LNCaP clone FGC (cell line): ENCODE data around the gene SKAP1.

Experiments
- DNase-seq: peaks from one replicate; pipeline ENCODE4 v3.0.0-alpha.2; 2011; ENCODE audit warnings: low read depth
- H3K4me3 ChIP-seq: 2 replicates; pipeline ENCODE4 v1.5.1; 2011; ENCODE audit warnings: mild to moderate bottlenecking, low read depth, low read length, control low read depth
- CTCF ChIP-seq: IDR thresholded peaks from 2 replicates; pipeline ENCODE4 v1.5.1; 2012; ENCODE audit warnings: mild to moderate bottlenecking; ENCODE audit not compliant: control insufficient read depth, insufficient read depth; ENCODE audit errors: extremely low read depth

Gene SKAP1

GRCh38 chr17:48148854-48149786 is 280.9 kb downstream of the SKAP1 start:
- no peak for DNase-seq
- no peak for TF ChIP-seq CTCF
- no peak overlapping the region for H3K4me3 ChIP-seq

GRCh38 chr17:48148029-48148770 is 281.8 kb downstream of the SKAP1 start:
- no peak for TF ChIP-seq CTCF
- no peak for DNase-seq
- H3K4me3 ChIP-seq = no peak overlapping the region

GRCh38 chr17:48144976-48145798 is 284.8 kb downstream of the SKAP1 start:
- DNase-seq = no peak
- H3K4me3 ChIP-seq = no peak overlapping the region
- no peak for TF ChIP-seq CTCF

GRCh38 chr17:48144231-48144630 is 285.8 kb downstream of the SKAP1 start:
- no peak overlapping the region for H3K4me3 ChIP-seq
- TF ChIP-seq CTCF = no peak
- DNase-seq = no peak

- DNase-seq = no peak
- no peak overlapping the region for H3K4me3 ChIP-seq
- TF ChIP-seq CTCF = no peak
Observed at GRCh38 chr17:48143629-48144028, 286.4 kb downstream of the SKAP1 start.

GRCh38 chr17:48139944-48140343 is 290.1 kb downstream of the SKAP1 start:
- DNase-seq = no peak
- no peak overlapping the region for H3K4me3 ChIP-seq
- no peak for TF ChIP-seq CTCF
